GM18499 (cell line): Measurements from ENCODE around the gene SLC37A1.

ENCODE experiments used
- ATAC-seq: cut with Tn5 transposase; IDR thresholded peaks from one replicate; pipeline ENCODE4 v1.9.1; 2021; ENCODE audit warnings: moderate number of reproducible peaks; ENCODE audit not compliant: insufficient read depth, unreplicated experiment

SLC37A1 gene

GRCh38 chr21:42499444-42500112 lies 14.1 kb upstream of the SLC37A1 start:
- ATAC-seq = no peak

- no peak for ATAC-seq
Observed at GRCh38 chr21:42500225-42500624, 13.4 kb upstream of the SLC37A1 start.

- ATAC-seq = no peak
Observed at GRCh38 chr21:42500736-42501135, 12.9 kb upstream of the SLC37A1 start.

- no peak for ATAC-seq
Observed at GRCh38 chr21:42503711-42504110, 9.9 kb upstream of the SLC37A1 start.

- peak; percentile 82 for ATAC-seq
Observed at GRCh38 chr21:42505090-42505726, 8.4 kb upstream of the SLC37A1 start.

- ATAC-seq = no peak
Observed at GRCh38 chr21:42507418-42507817, 6.2 kb upstream of the SLC37A1 start.

- ATAC-seq = no peak
Observed at GRCh38 chr21:42508371-42508770, 5.3 kb upstream of the SLC37A1 start.

- ATAC-seq = no peak
Observed at GRCh38 chr21:42509244-42509643, 4.4 kb upstream of the SLC37A1 start.

- no peak for ATAC-seq
Observed at GRCh38 chr21:42512346-42513034, 1.2 kb upstream of the SLC37A1 start.

- no peak for ATAC-seq
Observed at GRCh38 chr21:42513985-42514882, 582 bp downstream of the SLC37A1 start.

GRCh38 chr21:42514883-42515228 lies 1.2 kb downstream of the SLC37A1 start:
- ATAC-seq = no peak

GRCh38 chr21:42515708-42516502 lies 2.3 kb downstream of the SLC37A1 start:
- no peak for ATAC-seq

GRCh38 chr21:42518215-42518614 lies 4.6 kb downstream of the SLC37A1 start:
- no peak for ATAC-seq

- ATAC-seq = no peak
Observed at GRCh38 chr21:42518626-42519025, 5.0 kb downstream of the SLC37A1 start.

- ATAC-seq = no peak
Observed at GRCh38 chr21:42520628-42521253, 7.1 kb downstream of the SLC37A1 start.

GRCh38 chr21:42521384-42521783 lies 7.7 kb downstream of the SLC37A1 start:
- ATAC-seq = no peak

- ATAC-seq = no peak
Observed at GRCh38 chr21:42521805-42522204, 8.2 kb downstream of the SLC37A1 start.

- ATAC-seq = no peak
Observed at GRCh38 chr21:42522271-42522670, 8.6 kb downstream of the SLC37A1 start.

GRCh38 chr21:42522771-42523170 lies 9.1 kb downstream of the SLC37A1 start:
- ATAC-seq = no peak
